H1 (cell line): Measurements from ENCODE around the gene CFLAR.

Source experiments
- CEBPB ChIP-seq: IDR thresholded peaks from 2 replicates; pipeline ENCODE4 v1.6.1; 2012; ENCODE audit warnings: low read depth, low read length
- TBP ChIP-seq: IDR thresholded peaks from 2 replicates; pipeline ENCODE4 v1.6.1; 2011; ENCODE audit warnings: low read depth, low read length, improper control_type of control experiment
- TF ChIP-seq, protein P1 (sequence below), 3 experiments: IDR thresholded peaks; 1 replicate in 2 of 3; 2 replicates in 1 of 3; pipeline versions ENCODE4 v1.5.1 to v1.6.1; 2011; ENCODE audit warnings: low read length in 3 of 3, mild to moderate bottlenecking in 3 of 3, inconsistent platforms in 2 of 3, low read depth in 1 of 3, moderate library complexity in 1 of 3; ENCODE audit not compliant: insufficient read depth in 1 of 3; ENCODE audit errors: control extremely low read depth in 1 of 3

DNA sequence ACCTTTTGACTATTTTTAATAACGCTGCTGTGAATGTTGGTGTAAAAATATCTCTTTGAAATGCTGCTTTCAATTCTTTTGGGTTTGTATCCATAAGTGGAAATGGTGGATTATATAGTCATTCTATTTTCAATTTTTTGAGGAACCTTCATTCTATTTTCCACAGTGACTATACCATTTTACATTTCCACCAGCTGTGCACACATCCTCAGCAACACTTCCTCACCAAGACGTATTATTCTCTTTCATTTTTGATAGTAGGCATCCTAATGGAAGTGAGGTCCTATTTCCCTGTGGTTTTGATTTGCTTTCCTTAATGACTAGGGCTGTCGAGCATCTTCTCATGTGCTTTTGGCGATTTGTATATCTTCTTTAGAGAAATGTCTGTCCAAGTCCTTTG lies 81.8 kb downstream of the CFLAR start:
- no peak for TF ChIP-seq CEBPB
- no peak for TF ChIP-seq TBP
- TF ChIP-seq, protein P1, sequence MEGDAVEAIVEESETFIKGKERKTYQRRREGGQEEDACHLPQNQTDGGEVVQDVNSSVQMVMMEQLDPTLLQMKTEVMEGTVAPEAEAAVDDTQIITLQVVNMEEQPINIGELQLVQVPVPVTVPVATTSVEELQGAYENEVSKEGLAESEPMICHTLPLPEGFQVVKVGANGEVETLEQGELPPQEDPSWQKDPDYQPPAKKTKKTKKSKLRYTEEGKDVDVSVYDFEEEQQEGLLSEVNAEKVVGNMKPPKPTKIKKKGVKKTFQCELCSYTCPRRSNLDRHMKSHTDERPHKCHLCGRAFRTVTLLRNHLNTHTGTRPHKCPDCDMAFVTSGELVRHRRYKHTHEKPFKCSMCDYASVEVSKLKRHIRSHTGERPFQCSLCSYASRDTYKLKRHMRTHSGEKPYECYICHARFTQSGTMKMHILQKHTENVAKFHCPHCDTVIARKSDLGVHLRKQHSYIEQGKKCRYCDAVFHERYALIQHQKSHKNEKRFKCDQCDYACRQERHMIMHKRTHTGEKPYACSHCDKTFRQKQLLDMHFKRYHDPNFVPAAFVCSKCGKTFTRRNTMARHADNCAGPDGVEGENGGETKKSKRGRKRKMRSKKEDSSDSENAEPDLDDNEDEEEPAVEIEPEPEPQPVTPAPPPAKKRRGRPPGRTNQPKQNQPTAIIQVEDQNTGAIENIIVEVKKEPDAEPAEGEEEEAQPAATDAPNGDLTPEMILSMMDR (IDR thresholded peaks at IDR 0.05; ENCODE audit: control extremely low read depth in 1 of 3, insufficient read depth in 1 of 3, low read depth in 1 of 3, low read length in 3 of 3): no peak
